Stimulated activated CD4-positive, alpha-beta T cell treated with anti-CD3 and anti-CD28 coated beads, Interleukin-2, amount 100 ng/mL, for 24 hours (primary cell): Measurements from ENCODE around the gene BST1.
"Not testable (repeated sequence)": the region's sequence is repeated elsewhere in the genome, so short reads cannot be mapped to it uniquely, and the experiment has no call there.

Experiments used
- DNase-seq, 2 donors: peaks; one replicate each; pipeline ENCODE4 v3.0.0-alpha.2; 2020

The BST1 gene

DNA sequence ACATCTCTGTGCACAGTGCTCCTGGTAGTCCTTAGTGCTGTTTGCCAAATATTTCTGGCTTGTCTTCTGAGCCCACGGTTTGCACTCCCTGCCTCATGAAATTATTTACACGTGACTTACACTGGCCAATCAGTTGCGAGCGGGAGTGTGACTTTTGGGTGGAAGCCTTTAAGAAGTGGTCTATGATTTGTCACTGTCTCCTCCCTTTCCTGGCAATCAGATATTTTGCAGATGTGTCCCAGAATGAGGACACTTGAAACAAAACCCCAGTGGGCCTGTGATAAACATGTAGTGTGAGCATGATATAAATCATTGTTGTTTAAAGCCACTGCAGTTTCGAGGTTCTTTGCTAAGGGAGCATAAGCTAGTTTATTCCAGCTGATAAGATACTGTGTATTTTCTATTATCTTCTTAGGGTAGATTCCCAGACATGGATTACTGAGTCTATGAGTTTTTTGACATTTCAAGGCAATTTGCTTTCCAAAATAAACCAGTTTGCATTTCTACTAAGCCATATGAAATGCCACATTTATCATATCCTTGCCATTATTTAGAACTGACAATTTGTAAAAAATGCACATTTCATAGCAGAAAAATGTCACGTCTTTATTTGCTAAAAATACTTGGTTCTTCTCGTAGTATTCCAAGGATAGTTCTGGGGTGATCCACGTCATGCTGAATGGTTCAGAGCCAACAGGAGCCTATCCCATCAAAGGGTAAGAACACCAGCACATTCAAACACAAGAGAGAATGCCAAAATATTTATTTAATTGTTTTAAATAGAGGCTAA lies 12.0 kb downstream of the BST1 start:
- no peak for DNase-seq

- DNase-seq, result no peak
Measured at GRCh38 chr4:15716115-15716514, 13.2 kb downstream of the BST1 start.

GRCh38 chr4:15717086-15717485 lies 14.2 kb downstream of the BST1 start:
- no peak for DNase-seq

DNA sequence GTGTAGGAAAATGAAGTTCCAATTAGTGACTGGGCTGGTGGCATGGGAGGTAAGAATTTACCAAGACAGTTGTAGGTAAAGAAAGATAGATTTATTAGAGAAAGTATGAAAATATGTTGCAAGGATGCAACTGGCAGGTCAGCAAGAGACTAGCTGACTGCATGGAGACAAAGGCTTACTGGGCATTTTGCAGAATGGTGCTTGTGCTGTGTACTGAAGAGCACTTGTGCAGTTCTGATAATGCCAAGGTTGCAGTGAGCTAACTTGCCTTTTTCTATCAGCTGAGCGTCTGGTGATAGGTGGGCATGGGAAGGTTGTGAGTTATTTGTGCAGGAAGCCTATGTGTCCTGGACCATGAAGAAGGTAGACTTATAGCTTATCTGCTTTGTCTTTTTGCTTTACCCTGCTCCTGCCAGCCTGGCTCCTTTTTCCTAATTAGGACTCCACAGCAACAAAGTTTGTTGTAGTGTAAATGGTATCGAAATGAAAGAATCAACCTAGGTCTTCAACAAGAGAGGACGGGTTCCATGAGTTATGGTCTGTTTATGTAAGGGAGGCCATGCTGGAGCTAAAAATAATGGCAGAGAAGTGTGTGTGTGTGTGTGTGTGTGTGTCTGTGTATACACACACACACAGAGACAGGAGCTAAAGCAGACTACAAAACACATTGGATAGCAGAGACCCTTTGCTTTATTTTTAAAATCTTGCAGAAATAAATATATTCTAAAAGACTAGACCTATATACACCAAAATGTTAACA lies 15.0 kb downstream of the BST1 start:
- DNase-seq, result no peak

- no peak for DNase-seq
Measured at GRCh38 chr4:15718465-15718864, 15.6 kb downstream of the BST1 start.

GRCh38 chr4:15718959-15719358 lies 16.1 kb downstream of the BST1 start:
- DNase-seq, result no peak

- no peak for DNase-seq
Measured at GRCh38 chr4:15719506-15719905, 16.6 kb downstream of the BST1 start.

DNA sequence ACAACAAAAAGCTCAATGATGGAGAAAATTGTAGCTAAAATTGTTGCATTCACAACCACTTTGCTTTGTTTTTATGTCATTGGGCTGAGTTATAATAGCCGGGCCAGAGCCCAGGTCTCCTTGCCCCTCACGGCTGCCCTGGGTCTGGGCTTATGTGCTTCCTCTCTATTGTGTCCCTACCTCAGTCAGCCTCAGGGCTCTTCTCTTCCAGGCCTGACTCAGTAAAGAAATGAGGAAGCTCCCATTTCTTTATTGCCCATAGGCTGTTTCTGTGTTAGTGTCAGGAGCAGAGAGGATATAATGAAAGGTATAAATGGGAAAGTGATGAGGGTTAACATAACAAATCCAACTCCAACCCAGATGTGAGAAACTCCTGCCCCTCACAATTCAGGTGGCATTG lies 18.0 kb downstream of the BST1 start:
- DNase-seq, result no peak

DNA sequence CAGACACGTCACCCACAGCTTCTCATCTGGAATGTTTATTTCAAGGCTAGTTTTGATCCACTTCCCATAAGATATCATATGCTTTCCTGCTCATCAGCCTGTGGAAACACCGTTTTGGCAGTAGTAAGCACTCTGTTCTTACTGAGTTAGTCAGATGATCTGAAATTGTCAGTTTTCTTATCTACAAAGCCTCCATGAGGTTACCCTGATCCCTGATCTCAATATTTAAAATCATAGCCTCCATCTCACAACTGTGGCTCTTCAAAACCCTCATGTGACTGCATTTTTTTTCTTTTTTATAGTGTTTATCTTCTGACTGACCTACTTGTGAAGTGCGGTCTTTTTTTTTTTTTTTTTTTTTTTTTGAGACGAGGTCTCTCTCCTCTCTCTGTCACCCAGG lies 22.7 kb downstream of the BST1 start:
- no peak for DNase-seq

GRCh38 chr4:15729910-15730533 lies 27.2 kb downstream of the BST1 start:
- DNase-seq, result no peak

DNA sequence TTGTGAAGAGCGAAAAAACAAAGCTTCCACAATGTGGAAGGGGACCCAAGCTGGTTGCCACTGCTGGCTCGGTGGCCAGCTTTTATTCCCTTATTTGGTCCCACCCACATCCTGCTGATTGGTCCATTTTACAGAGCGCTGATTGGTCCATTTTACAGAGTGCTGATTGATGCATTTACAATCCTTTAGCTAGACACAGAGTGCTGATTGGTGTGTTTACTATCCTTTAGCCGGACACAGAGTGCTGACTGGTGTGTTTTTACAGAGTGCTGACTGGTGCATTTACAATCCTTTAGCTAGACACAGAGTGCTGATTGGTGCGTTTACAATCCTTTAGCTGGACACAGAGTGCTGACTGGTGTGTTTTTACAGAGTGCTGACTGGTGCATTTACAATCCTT lies 30.2 kb downstream of the BST1 start:
- not testable (repeated sequence) for DNase-seq

DNA sequence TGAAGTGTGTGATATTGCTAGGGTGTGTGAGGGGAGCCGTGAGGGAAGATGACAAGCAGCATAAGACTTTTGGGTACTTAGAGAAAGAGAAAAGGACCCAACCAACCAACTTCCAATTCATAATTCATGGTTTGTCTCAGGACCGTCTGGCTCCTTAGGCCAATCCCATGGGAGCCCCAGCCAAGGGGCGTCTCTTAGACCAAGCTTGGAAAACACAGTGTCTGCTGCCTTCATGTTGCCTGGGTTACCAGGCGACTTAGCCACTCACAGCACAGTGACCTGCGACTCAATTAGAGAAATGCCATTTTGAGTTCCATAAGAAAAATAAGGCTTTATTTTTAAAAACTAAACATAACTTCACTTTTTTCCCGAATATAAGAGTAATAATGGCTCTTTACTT lies 32.7 kb downstream of the BST1 start:
- DNase-seq, result no peak

GRCh38 chr4:15736514-15737050 lies 33.7 kb downstream of the BST1 start:
- DNase-seq, result no peak

DNA sequence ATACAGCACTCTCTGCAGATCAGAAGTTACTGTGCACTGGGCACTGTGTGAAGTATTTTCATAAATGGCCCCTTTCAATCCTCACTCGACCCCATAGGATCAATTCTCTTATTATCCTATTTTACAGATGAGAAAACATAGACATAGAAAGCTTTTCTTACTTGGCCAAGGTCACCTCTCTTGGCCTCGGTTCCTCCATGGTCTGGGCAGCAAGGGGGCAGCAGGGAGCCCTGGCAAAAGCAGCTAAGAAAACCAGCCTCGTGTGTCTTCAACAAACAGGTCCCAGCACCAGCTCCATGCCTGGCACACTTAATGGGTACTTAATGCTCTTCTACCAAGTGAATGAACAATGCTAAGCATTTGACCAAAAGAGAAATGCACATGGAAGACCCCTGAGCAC lies 34.4 kb downstream of the BST1 start:
- no peak for DNase-seq

DNA sequence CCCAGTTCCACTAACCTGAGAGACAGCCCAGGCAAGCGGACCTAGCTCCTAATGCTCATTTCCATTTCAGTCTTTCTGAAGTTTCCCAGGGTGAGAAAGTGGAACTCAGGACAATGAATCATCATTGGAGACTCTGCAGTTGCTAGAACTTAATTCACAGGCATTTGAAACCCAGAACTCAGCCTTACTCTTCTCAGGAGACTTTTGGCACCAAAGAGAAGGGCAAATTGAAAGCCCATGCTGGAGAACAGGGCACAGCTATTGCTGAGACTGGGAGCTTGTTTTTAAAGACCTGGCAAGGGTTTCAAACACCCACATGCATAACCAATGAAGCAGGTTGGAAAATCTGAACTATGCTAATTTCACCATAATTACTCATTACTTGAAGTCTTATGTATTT lies 36.0 kb downstream of the BST1 start:
- DNase-seq, result no peak

DNA sequence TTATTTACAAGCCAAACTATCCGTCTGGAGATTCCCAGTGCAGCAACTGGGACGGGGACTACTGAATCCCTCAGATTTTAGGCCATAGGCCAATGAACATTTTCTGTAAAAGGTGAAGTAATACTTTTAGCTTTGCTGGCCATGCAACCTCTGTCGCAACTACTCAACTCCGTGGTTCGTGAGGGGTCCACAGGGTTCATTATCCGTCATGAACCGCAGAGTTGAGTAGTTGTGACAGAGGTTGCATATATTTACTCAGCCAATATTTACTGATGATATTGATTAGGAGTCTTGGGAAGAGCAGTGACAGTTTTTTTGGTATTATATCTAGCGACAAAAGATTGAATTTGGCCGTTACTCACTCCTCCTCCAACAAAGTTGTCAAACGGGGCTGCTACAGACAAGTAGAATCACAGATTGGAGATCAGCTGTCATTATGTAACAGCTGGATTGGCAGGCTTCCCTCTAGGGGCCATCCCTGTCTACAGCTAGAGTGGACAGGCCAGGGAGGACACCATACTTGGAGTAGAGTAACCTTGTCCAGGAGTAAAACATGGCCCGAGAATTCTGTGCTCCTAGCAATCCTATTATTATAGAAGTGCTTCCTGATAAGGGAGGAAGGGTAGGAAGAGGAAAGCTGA lies 38.0 kb downstream of the BST1 start:
- DNase-seq, result no peak

DNA sequence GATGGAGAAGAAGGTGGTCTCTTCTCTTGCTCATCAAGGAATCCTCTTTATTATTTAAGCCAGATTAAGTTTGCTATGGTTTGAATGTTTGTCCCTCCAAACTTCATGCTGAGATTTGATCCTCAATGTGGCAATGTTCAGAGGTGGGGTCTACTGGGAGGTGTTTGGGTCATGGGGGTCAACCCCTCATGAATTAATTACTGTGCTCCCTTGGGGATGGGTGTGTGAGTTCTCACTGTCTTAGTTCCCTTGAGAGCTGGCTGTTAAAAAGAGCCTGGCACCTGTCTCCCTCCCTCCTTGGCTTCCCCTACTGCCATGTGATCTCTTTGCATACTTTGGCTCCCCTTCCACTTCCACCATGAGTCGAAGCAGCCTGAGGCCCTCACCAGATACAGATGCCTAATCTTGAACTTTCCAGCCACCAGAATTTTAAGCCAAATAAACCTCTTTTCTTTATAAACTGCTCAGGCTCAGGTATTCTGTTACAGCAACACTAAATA lies 39.3 kb downstream of the BST1 start:
- DNase-seq, result no peak

DNA sequence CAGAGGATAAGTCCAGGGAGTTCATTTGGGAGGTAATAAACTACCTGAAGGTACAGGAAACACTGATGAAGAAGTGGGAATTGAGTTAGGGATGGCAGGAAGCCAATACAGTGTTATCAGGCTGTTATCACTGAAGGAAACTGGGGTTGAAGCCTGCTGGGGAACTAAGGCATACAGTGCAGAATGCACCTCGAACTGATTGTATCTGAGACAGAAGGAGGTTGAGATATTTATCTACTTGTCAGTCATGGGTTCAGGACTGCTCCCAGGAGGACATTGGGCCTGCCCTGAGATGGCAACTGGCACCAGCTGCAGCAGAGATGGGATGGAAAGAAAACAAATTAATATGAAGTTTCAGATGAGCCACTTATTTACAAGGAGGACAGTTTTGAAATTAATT lies 39.8 kb downstream of the BST1 start:
- DNase-seq, result no peak

- no peak for DNase-seq
Measured at GRCh38 chr4:15744016-15744545, 41.2 kb downstream of the BST1 start.

GRCh38 chr4:15746110-15746509 lies 43.2 kb downstream of the BST1 start:
- DNase-seq, result no peak

DNA sequence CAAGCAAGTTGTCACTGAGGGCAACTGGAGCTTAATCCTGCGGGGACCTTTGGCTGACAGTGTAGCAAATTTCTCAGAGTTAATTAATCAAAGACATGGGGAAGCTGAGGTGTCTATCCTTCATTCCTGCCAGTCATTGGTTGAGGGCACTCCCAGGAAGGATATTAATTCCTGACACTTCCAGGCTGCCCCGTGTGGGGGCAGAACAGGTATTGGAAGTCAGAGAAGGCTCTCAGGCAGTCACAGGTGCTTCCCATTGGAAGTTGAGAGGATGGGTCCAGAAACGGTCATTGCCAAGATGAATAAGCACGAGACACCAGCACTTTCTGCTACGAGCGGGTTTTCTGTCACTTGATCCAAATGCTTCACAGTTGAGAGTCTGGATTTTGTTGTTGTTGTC lies 46.1 kb downstream of the BST1 start:
- no peak for DNase-seq

GRCh38 chr4:15751153-15751552 lies 48.3 kb downstream of the BST1 start:
- DNase-seq, result no peak

- DNase-seq, result no peak
Measured at GRCh38 chr4:15753081-15753480, 50.2 kb downstream of the BST1 start.
